ENCODE measurements around the gene STAG2.

- TF ChIP-seq POLR2A (IDR thresholded peaks at IDR 0.05; ENCODE audit: low read length): no peak
- TF ChIP-seq GATA1 (IDR thresholded peaks at IDR 0.05; ENCODE audit: low read depth, low read length): no peak
These were observed 33.7 kb upstream of the STAG2 start for GRCh38 chrX:123927845-123928244.

Measured in erythroblast (primary cell).